Stimulated activated CD8-positive, alpha-beta memory T cell treated with anti-CD3 and anti-CD28 coated beads, Interleukin-2, amount 100 ng/mL, for 1 hour (primary cell): ENCODE measurements around the gene DRC1.
"Not testable (repeated sequence)": the region's sequence is repeated elsewhere in the genome, so short reads cannot be mapped to it uniquely, and the experiment has no call there.

Source experiments
- DNase-seq, 2 donors: peaks; one replicate each; pipeline ENCODE4 v3.0.0-alpha.2; 2020; ENCODE audit warnings: low read depth in 2 of 2

DRC1 gene

GRCh38 chr2:26463244-26464192, 61.8 kb downstream of the DRC1 start:
- no peak for DNase-seq

GRCh38 chr2:26464390-26465265, 62.9 kb downstream of the DRC1 start:
- no peak for DNase-seq

- no peak for DNase-seq
Measured at GRCh38 chr2:26465266-26465925, 63.7 kb downstream of the DRC1 start.

GRCh38 chr2:26465981-26466471, 64.3 kb downstream of the DRC1 start:
- DNase-seq, result no peak

GRCh38 chr2:26466662-26467310, 65.1 kb downstream of the DRC1 start:
- no peak for DNase-seq

- DNase-seq, result not testable (repeated sequence)
Measured at GRCh38 chr2:26468544-26468943, 66.8 kb downstream of the DRC1 start.

GRCh38 chr2:26469092-26469710, 67.5 kb downstream of the DRC1 start:
- peak in 1 of 2 donors; percentile 13 for DNase-seq

GRCh38 chr2:26469955-26470354, 68.2 kb downstream of the DRC1 start:
- no peak for DNase-seq

- no peak for DNase-seq
Measured at GRCh38 chr2:26470601-26471260, 69.0 kb downstream of the DRC1 start.

- no peak for DNase-seq
Measured at GRCh38 chr2:26471289-26471688, 69.6 kb downstream of the DRC1 start.

- no peak for DNase-seq
Measured at GRCh38 chr2:26471766-26472706, 70.3 kb downstream of the DRC1 start.

GRCh38 chr2:26472821-26473655, 71.3 kb downstream of the DRC1 start:
- no peak for DNase-seq

GRCh38 chr2:26473796-26474195, 72.1 kb downstream of the DRC1 start:
- no peak for DNase-seq

GRCh38 chr2:26474261-26474785, 72.6 kb downstream of the DRC1 start:
- no peak for DNase-seq

- DNase-seq, result no peak
Measured at GRCh38 chr2:26475037-26475436, 73.3 kb downstream of the DRC1 start.

- DNase-seq, result no peak
Measured at GRCh38 chr2:26475832-26476501, 74.2 kb downstream of the DRC1 start.

- DNase-seq, result no peak
Measured at GRCh38 chr2:26477126-26477910, 75.6 kb downstream of the DRC1 start.
